ENCODE results near the gene DDX25. TPM values are rescaled to one million over a fixed set of nuclear protein-coding genes. Genes with fewer than 3 reads are reported as not detected.

The DDX25 gene
- total RNA-seq, 1 donor from 2014 or later, result not detected

DNA sequence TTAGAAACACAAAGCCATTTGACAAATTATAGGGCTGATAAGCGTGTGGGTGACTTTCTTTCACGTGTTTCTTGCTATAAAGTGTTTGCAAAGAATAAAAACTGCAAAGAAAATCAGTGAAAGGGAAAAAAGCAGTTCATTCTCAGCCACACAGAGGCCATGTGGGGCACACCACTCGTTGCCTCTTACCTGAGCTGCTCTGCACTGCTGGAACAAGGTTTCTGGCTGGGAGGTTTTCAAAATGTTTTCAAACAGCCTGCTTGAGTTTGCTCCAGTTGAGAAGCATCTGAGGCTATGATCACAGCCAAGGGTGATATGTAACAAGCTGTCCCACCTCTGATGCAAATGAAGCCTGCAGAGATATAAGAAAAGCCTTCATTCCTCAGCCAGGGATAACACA, 26.8 kb downstream of the DDX25 start:
- intact Hi-C loops (cut with DNase I), result no loop called here
- ATAC-seq (ENCODE audit: poor library complexity) (no peak), DNase-seq (no peak)

DNA sequence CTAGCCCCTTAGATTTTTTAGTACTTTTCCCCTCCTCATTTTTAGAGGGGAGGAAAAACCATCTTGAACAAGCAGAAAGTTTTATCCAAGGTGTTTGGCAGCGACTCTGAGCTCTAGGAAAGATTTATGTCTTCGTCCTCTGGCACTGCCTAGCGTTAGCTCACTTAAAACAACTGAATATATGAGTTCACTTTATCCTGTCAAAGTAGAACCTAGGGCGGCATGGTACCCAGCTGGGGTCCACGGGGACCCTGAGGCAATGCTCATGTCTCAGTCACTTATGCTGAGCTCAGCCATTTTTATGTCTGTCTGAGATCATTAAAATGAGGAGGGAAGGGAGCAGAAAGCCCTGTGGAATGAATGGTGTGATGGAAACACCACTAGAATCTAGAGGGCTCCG, 27.4 kb downstream of the DDX25 start:
- DNase-seq, result no peak
- ATAC-seq (ENCODE audit: poor library complexity), result no peak
- intact Hi-C loops (cut with DNase I), result no loop called here

- DNase-seq, result no peak
- ATAC-seq (ENCODE audit: poor library complexity), result no peak
- intact Hi-C loops (cut with DNase I), result no loop called here
Measured at GRCh38 chr11:125932301-125932700, 28.0 kb downstream of the DDX25 start.

- DNase-seq (no peak), ATAC-seq (ENCODE audit: poor library complexity) (no peak)
- intact Hi-C loops (cut with DNase I), result no loop called here
Measured at GRCh38 chr11:125933030-125933813, 28.9 kb downstream of the DDX25 start.

DNA sequence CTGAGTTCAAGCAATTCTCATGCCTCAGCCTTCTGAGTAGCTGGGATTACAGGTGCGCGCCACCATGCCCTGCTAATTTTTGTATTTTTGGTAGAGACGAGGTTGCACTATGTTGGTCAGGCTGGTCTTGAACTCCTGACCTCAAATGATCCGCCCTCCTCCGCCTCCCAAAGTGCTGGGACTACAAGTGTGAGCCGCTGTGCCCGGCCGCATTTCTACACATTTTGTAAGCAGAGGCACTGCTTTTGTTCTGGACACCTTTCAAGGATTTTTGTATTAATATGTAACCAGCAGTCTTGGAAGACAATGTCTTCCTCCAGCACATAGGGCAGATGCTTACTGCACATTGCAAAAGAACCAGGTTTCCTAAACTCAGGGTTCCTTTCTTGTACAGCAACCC, 30.2 kb downstream of the DDX25 start:
- intact Hi-C loops (cut with DNase I), result no loop called here
- ATAC-seq (ENCODE audit: poor library complexity) (no peak), DNase-seq (no peak)

DNA sequence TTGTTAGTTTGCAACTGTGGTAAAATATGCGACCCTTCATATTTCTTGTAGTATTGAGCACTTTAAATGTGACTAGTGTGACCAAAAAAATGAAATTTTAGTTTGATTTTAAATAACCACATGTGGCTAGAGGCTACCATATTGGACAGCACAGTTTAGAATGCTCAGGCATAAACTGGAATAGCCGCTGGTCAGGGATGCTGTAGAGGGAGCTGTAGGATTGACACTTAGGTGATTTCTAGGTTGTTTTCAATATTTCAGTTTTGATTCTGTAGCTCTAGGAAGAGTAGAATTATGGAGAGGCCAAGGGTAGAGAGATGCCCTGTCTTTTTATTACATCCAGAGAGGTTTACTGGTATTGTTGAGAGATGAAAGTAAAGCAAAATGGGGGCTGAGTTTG, 30.7 kb downstream of the DDX25 start:
- no peak for ATAC-seq (ENCODE audit: poor library complexity)
- no peak for DNase-seq
- intact Hi-C loops (cut with DNase I), result no loop called here

GRCh38 chr11:125935618-125936199, 31.4 kb downstream of the DDX25 start:
- intact Hi-C loops (cut with DNase I), result no loop called here
- DNase-seq, result no peak
- ATAC-seq (ENCODE audit: poor library complexity), result no peak

- no peak for ATAC-seq (ENCODE audit: poor library complexity)
- no peak for DNase-seq
- intact Hi-C loops (cut with DNase I), result no loop called here
Measured at GRCh38 chr11:125938418-125938817, 34.1 kb downstream of the DDX25 start.

GRCh38 chr11:125939081-125939521, 34.8 kb downstream of the DDX25 start:
- DNase-seq (no peak), ATAC-seq (ENCODE audit: poor library complexity) (peak; percentile 63)
- intact Hi-C loops (cut with DNase I), result no loop called here

DNA sequence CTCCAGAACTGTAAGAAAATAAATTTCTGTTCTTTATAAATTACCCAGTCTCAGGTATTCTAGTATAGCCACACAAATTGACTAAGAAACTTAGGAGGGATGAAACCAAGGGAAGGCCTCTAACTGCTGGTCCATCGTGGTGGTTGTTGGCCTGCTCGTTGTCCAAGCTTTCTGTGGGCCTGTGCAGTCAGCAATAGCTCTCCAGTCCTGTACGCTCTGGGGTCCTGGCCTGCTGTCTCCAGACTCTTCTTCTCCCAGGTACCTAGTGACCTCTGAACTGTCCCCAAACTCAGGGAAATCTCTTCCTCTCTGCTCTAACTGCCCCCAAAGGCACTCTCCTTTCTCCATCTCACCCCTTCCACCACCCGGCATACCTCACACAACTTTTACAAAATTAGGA, 35.8 kb downstream of the DDX25 start:
- ATAC-seq (ENCODE audit: poor library complexity), result no peak
- no peak for DNase-seq
- intact Hi-C loops (cut with DNase I), result no loop called here

- ATAC-seq (ENCODE audit: poor library complexity) (no peak), DNase-seq (no peak)
- intact Hi-C loops (cut with DNase I), result no loop called here
Measured at GRCh38 chr11:125941267-125941618, 36.9 kb downstream of the DDX25 start.

DNA sequence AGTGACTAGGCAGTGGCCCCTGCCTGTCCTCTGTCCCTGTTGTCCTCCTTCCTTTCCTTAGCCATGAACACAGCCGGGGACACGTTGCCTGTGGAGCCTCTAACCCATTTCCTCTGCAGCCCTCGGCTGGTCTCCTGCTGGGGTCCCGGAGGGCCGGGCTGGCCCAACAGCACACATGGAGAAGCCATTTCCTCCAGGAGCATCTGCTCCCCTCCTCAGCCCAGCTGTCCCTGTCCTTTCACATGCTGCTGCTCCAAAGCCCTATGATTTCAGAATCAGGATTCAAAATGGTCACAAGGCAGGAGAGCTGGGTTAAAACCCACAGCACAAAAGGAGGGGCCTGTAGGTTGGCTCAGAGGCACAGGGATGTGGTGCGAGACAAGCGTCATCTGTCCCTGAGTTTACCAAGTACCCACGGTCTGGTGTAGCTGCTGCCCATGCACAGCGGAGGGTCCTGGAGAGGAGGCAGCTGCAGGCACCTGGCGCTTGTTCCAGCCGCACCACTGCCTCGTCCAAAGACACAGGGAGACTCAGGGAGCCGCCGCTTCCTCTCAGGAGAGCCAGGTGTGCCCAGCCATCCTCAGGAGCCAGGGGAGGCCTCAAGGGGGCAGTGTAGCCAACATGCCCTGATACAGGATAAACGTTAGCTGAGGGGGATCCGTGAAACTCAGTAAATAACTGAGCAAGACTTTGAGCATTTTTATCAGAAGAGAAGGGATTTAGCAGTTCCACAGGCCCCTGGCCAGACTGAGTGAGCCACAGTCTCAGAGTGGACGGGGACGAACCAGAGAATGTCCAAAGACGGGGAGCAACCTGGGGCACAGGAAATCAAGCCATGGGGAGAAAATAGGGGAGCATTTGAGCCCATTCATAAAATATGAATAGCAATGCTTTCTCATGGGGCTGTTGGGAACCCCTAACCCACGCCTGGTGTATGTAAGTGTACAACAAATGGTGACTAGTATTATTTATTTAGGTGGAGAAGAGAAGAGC, 37.6 kb downstream of the DDX25 start:
- DNase-seq (peak; percentile 63), ATAC-seq (ENCODE audit: poor library complexity) (peak; percentile 79)
- intact Hi-C loops (cut with DNase I), result no loop called here

DNA sequence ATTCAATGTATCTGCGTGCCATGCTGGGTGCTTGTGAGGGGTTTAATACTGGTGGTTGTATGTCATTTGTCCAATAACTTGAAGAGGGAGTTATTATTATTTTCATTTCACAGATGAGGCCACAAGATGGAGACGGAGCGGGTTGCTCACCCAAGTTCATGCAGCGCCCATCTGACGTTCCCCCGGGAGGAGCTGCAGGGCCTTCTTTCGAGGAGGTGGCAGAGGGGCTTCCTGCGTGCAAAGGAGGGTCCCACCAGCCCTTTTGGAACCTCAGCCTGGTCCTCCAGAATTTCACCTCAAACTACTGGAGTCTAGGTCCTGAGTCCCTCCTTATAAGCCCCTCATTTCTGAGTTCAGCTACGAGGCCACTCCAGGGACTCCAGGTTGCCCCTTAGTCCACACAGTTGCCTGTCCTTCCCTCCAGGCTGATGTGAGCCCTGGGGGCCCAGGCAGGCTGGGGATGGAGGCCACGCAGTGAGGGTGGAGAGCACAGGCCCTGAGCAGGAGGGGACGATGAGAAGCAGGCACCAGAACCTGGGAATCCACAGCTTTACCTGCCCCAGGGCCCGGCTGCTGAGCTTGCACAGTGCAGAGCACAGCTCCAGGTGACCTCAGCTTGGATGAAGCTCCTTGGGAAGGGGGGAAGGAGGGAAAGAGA, 38.6 kb downstream of the DDX25 start:
- DNase-seq (no peak), ATAC-seq (ENCODE audit: poor library complexity) (no peak)
- intact Hi-C loops (cut with DNase I), result no loop called here

DNA sequence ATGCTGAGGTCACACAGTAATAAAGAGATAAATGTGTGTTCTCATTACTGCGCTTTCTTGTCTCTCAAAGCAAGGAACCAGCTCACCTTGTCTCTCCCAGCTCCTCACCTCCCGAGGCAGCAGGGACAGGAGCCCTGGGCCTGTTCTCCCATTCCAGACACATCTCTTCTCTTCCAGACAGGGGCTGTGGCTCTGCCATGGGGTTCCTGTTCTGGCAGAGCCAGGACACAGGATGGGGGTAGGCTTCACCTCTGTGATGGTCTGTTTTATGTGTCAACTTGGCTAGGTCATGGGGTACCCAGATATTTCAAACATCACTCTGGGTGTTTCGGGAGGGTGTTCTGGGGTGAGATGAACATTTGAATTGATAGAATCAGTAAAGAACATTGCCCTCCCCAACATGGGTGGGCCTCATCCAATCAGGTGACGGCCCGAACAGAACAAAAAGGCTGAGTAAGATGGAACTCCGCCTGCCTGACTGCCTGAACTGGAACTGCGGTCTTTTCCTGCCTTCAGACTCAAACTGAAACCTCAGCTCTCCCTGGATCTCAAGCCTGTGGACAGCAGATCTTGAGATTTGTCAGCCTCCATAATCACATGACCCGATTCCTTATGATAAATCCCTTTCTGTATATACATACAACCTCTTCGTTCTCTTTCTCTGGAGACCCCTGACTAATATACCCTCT, 39.5 kb downstream of the DDX25 start:
- ATAC-seq (ENCODE audit: poor library complexity), result no peak
- intact Hi-C loops (cut with DNase I), result no loop called here
- no peak for DNase-seq

GRCh38 chr11:125944350-125945010, 40.2 kb downstream of the DDX25 start:
- intact Hi-C loops (cut with DNase I), result no loop called here
- ATAC-seq (ENCODE audit: poor library complexity) (no peak), DNase-seq (no peak)

- ATAC-seq (ENCODE audit: poor library complexity) (no peak), DNase-seq (no peak)
- intact Hi-C loops (cut with DNase I), result no loop called here
Measured at GRCh38 chr11:125945011-125945796, 40.9 kb downstream of the DDX25 start.

DNA sequence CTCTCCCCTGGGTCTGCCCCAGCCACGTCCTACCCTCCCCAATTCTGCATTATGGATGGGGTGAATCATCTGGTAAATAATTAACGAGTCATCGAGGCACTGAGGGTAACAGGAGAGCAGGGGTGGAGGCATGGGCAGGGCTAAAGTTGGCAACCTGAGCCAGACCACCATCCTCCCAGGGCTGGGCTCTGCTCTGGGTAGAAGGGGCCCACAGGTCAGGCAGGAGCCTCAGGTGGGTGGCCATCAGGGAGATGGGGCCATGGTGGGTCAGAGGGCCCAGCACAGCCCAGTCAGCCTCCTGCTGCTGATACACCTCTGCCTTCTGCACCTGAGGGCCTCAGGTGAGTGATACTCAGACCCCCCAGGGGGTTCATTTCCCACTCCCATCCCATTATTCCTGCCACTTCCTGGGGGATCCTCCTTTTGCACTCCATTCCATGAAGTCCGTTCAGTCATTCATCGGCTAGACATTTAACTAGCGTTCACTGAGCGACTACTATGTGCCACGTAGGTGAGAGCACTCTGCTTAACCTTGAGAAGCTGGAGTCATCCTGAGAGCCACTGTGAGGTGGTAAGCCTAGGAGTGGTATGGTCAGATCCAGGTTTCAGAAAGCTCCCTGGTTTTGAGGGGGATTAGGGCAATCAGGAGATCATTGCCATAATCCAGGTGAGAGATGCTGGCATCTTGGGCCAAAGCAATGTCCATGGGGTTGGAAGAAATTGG, 41.7 kb downstream of the DDX25 start, which contains the start of gene VSIG10L2:
Gene VSIG10L2, plus strand, starts transcription at position 248 of the 724 bp plus-strand sequence. Its CDS starts 12 bp downstream, at position 260.
- DNase-seq, result no peak
- ATAC-seq (ENCODE audit: poor library complexity), result no peak
- intact Hi-C loops (cut with DNase I), result no loop called here

Data from Right ventricle myocardium superior (tissue), 1 donor.